ENCODE results near the gene SMARCA4. TPM values are rescaled to one million over a fixed set of nuclear protein-coding genes. Genes with fewer than 3 reads are reported as not detected.

Gene SMARCA4
- total and polyA plus RNA-seq, 2 experiments from 2014 or later: 80.7 to 93.4 TPM

DNA sequence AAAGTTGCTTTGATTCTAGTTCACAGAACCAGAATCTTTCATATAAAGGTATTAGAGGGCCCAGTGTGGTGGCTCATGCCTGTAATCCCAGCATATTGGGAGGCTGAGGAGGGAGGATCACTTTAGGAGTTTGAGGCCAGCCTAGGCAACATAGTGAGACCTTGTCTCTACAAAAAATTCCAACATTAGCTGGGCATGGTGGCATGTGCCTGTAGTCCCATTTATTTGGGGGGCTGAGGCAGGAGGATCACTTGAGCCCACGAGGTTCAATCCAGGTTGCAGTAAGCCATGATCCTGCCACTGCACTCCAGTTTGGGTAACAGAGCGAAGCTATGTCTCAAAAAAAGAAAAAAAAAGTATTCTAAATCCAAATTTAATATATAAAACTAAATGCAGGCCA, 137.5 kb downstream of the SMARCA4 start:
- H3K9me2 ChIP-seq (replicated peaks; ENCODE audit: insufficient read depth): no peaks in the 10 kb centered on the region
- TF ChIP-seq CTCF (IDR thresholded peaks at IDR 0.05; ENCODE audit: poor library complexity): no peak
- no peak for TF ChIP-seq EZH2phosphoT487 (IDR thresholded peaks at IDR 0.05; ENCODE audit: low read depth, severe bottlenecking, unreplicated experiment)
- no peak for TF ChIP-seq EZH2 (IDR thresholded peaks at IDR 0.05; ENCODE audit: borderline replicate concordance)
- no peaks in the 10 kb centered on the region for H3K36me3 ChIP-seq (replicated peaks; ENCODE audit: insufficient read depth, low read depth)
- no peaks in the 10 kb centered on the region for H3K9me3 ChIP-seq (ENCODE audit: low read depth)
- no peak for DNase-seq (ENCODE audit: low spot score)
- H3K27ac ChIP-seq: no peak overlapping the region
- H3K4me3 ChIP-seq: no peak overlapping the region
- H3K4me2 ChIP-seq: no peak overlapping the region
- peaks cover 91% of the 10 kb centered on the region for H4K20me1 ChIP-seq (ENCODE audit: insufficient read depth, poor library complexity, severe bottlenecking)
- no peak overlapping the region for H2AFZ ChIP-seq
- H3K27me3 ChIP-seq: no peaks in the 10 kb centered on the region
- H3K79me2 ChIP-seq: peaks cover 93% of the 10 kb centered on the region
- WGBS (ENCODE audit: low lambda C conversion rate, missing lambda C conversion rate): 97% methylated on average over 2 of the region's 2 CpGs
- H3K4me1 ChIP-seq (ENCODE audit: insufficient read depth): peaks cover 10% of the 10 kb centered on the region

- 100% methylated on average over 3 of the region's 3 CpGs for WGBS (ENCODE audit: low lambda C conversion rate, missing lambda C conversion rate)
- TF ChIP-seq CTCF (IDR thresholded peaks at IDR 0.05; ENCODE audit: poor library complexity): no peak
- TF ChIP-seq EZH2phosphoT487 (IDR thresholded peaks at IDR 0.05; ENCODE audit: low read depth, severe bottlenecking, unreplicated experiment): no peak
- no peak for TF ChIP-seq EZH2 (IDR thresholded peaks at IDR 0.05; ENCODE audit: borderline replicate concordance)
- H3K79me2 ChIP-seq: peaks cover 88% of the 10 kb centered on the region
- H3K9me2 ChIP-seq (replicated peaks; ENCODE audit: insufficient read depth): no peaks in the 10 kb centered on the region
- H3K36me3 ChIP-seq (replicated peaks; ENCODE audit: insufficient read depth, low read depth): no peaks in the 10 kb centered on the region
- no peak overlapping the region for H2AFZ ChIP-seq
- peaks cover 91% of the 10 kb centered on the region for H4K20me1 ChIP-seq (ENCODE audit: insufficient read depth, poor library complexity, severe bottlenecking)
- no peaks in the 10 kb centered on the region for H3K9me3 ChIP-seq (ENCODE audit: low read depth)
- H3K4me2 ChIP-seq: no peak overlapping the region
- no peaks in the 10 kb centered on the region for H3K27me3 ChIP-seq
- no peak overlapping the region for H3K4me3 ChIP-seq
- DNase-seq (ENCODE audit: low spot score): no peak
- H3K27ac ChIP-seq: no peak overlapping the region
- H3K4me1 ChIP-seq (ENCODE audit: insufficient read depth): peaks cover 9% of the 10 kb centered on the region
Measured at GRCh38 chr19:11098861-11099260, 138.0 kb downstream of the SMARCA4 start.

DNA sequence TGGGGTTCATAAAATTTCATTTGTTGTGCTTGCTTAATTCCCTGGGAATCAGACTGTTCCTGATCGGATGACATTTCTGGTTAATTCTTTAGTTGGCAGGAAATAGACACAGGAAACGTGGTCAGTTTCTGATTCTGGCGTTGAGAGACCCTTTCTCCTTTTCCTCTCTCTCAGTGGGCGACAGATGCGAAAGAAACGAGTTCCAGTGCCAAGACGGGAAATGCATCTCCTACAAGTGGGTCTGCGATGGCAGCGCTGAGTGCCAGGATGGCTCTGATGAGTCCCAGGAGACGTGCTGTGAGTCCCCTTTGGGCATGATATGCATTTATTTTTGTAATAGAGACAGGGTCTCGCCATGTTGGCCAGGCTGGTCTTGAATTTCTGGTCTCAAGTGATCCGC, 139.2 kb downstream of the SMARCA4 start:
- H3K4me3 ChIP-seq: no peak overlapping the region
- H3K4me1 ChIP-seq (ENCODE audit: insufficient read depth): no peaks in the 10 kb centered on the region
- TF ChIP-seq EZH2phosphoT487 (IDR thresholded peaks at IDR 0.05; ENCODE audit: low read depth, severe bottlenecking, unreplicated experiment) (no peak), EZH2 (IDR thresholded peaks at IDR 0.05; ENCODE audit: borderline replicate concordance) (no peak), CTCF (IDR thresholded peaks at IDR 0.05; ENCODE audit: poor library complexity) (no peak)
- no peaks in the 10 kb centered on the region for H3K36me3 ChIP-seq (replicated peaks; ENCODE audit: insufficient read depth, low read depth)
- no peaks in the 10 kb centered on the region for H3K27me3 ChIP-seq
- peaks cover 92% of the 10 kb centered on the region for H4K20me1 ChIP-seq (ENCODE audit: insufficient read depth, poor library complexity, severe bottlenecking)
- peaks cover 88% of the 10 kb centered on the region for H3K79me2 ChIP-seq
- no peak overlapping the region for H2AFZ ChIP-seq
- no peak overlapping the region for H3K27ac ChIP-seq
- 91% methylated on average over 12 of the region's 12 CpGs for WGBS (ENCODE audit: low lambda C conversion rate, missing lambda C conversion rate)
- no peaks in the 10 kb centered on the region for H3K9me3 ChIP-seq (ENCODE audit: low read depth)
- no peaks in the 10 kb centered on the region for H3K9me2 ChIP-seq (replicated peaks; ENCODE audit: insufficient read depth)
- no peak overlapping the region for H3K4me2 ChIP-seq
- no peak for DNase-seq (ENCODE audit: low spot score)

DNA sequence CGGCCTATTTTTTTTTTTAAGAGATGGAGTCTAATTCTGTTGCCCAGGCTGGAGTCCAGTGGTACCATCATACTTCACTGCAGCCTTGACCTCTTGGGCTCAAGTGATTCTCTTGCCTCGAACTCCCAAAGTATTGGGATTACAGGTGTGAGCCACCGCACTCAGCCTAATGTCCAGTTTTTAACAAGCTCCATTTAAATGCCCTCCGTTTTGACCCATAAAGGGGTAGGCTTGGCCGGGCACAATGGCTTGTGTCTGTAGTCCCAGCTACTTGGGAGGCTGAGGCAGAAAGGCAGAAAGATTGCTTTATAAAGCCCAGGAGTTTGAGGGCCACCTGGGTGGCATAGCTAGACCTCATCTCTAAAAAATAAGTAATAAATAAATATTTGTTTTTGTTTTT, 140.2 kb downstream of the SMARCA4 start:
- TF ChIP-seq CTCF (IDR thresholded peaks at IDR 0.05; ENCODE audit: poor library complexity): no peak
- no peak for TF ChIP-seq EZH2 (IDR thresholded peaks at IDR 0.05; ENCODE audit: borderline replicate concordance)
- no peak for TF ChIP-seq EZH2phosphoT487 (IDR thresholded peaks at IDR 0.05; ENCODE audit: low read depth, severe bottlenecking, unreplicated experiment)
- Histone ChIP-seq H3K27ac (no peak overlapping the region), H3K9me2 (replicated peaks; ENCODE audit: insufficient read depth) (no peaks in the 10 kb centered on the region), H4K20me1 (ENCODE audit: insufficient read depth, poor library complexity, severe bottlenecking) (peaks cover 94% of the 10 kb centered on the region), H3K4me3 (no peak overlapping the region), H3K4me1 (ENCODE audit: insufficient read depth) (no peaks in the 10 kb centered on the region), H3K4me2 (no peak overlapping the region), H2AFZ (no peak overlapping the region), H3K79me2 (peaks cover 88% of the 10 kb centered on the region), H3K27me3 (no peaks in the 10 kb centered on the region), H3K9me3 (ENCODE audit: low read depth) (no peaks in the 10 kb centered on the region), H3K36me3 (replicated peaks; ENCODE audit: insufficient read depth, low read depth) (no peaks in the 10 kb centered on the region)
- WGBS (ENCODE audit: low lambda C conversion rate, missing lambda C conversion rate): 96% methylated on average over 5 of the region's 5 CpGs
- no peak for DNase-seq (ENCODE audit: low spot score)

Data from hepatocyte (in vitro differentiated cells).